ENCODE measurements around the gene CBLC. TPM values are rescaled to one million over a fixed set of nuclear protein-coding genes. Genes with fewer than 3 reads are reported as not detected.

The CBLC gene
- total RNA-seq, 1 experiment from 2014 or later = 54.3 TPM

GRCh38 chr19:44757057-44757734 lies 20.5 kb upstream of the CBLC start:
- intact Hi-C loops (cut with micrococcal nuclease; ENCODE audit: unreplicated experiment) = no loop called here
- no peak for DNase-seq
- CTCF ChIA-PET = interaction anchor here (0.5 to 0.6 kb wide), 2 partner anchors 32 to 39 kb away, joined by 3 to 4 read pairs; no protein-coding TSS in a partner anchor
- Mint-ChIP-seq H3K27ac (ENCODE audit: unreplicated experiment) (no peak overlapping the region), H3K36me3 (ENCODE audit: insufficient read depth, unreplicated experiment) (peaks cover 75% of the 10 kb centered on the region), H3K9me3 (ENCODE audit: low read depth, unreplicated experiment) (no peaks in the 10 kb centered on the region), H3K27me3 (ENCODE audit: unreplicated experiment) (no peaks in the 10 kb centered on the region), H3K4me1 (ENCODE audit: low read depth, unreplicated experiment) (peaks cover 36% of the 10 kb centered on the region), H3K4me3 (ENCODE audit: low read depth, unreplicated experiment) (no peak overlapping the region)
- no peak for TF ChIP-seq CTCF (IDR thresholded peaks at IDR 0.05; ENCODE audit: unreplicated experiment)
- BruUV-seq (replicated peaks) = no TSS peak

GRCh38 chr19:44757735-44758505 lies 19.8 kb upstream of the CBLC start:
- intact Hi-C loops (cut with micrococcal nuclease; ENCODE audit: unreplicated experiment) = no loop called here
- DNase-seq = no peak
- no peak for TF ChIP-seq CTCF (IDR thresholded peaks at IDR 0.05; ENCODE audit: unreplicated experiment)
- Mint-ChIP-seq H3K4me3 (ENCODE audit: low read depth, unreplicated experiment) (no peak overlapping the region), H3K27ac (ENCODE audit: unreplicated experiment) (no peak overlapping the region), H3K27me3 (ENCODE audit: unreplicated experiment) (no peaks in the 10 kb centered on the region), H3K36me3 (ENCODE audit: insufficient read depth, unreplicated experiment) (peaks cover 67% of the 10 kb centered on the region), H3K9me3 (ENCODE audit: low read depth, unreplicated experiment) (no peaks in the 10 kb centered on the region), H3K4me1 (ENCODE audit: low read depth, unreplicated experiment) (peaks cover 29% of the 10 kb centered on the region)
- CTCF ChIA-PET = interaction anchor here (0.5 kb wide), 1 partner anchor 39 kb away, joined by 4 read pairs; no protein-coding TSS in a partner anchor
- no TSS peak for BruUV-seq (replicated peaks)

- no peak overlapping the region for H3K4me3 Mint-ChIP-seq (ENCODE audit: low read depth, unreplicated experiment)
- no peak for DNase-seq
- H3K27ac Mint-ChIP-seq (ENCODE audit: unreplicated experiment) = no peak overlapping the region
- TF ChIP-seq CTCF (IDR thresholded peaks at IDR 0.05; ENCODE audit: unreplicated experiment) = no peak
- H3K4me1 Mint-ChIP-seq (ENCODE audit: low read depth, unreplicated experiment) = peaks cover 22% of the 10 kb centered on the region
- intact Hi-C loops (cut with micrococcal nuclease; ENCODE audit: unreplicated experiment) = no loop called here
- CTCF ChIA-PET = no interaction called here
- peaks cover 61% of the 10 kb centered on the region for H3K36me3 Mint-ChIP-seq (ENCODE audit: insufficient read depth, unreplicated experiment)
- no peaks in the 10 kb centered on the region for H3K9me3 Mint-ChIP-seq (ENCODE audit: low read depth, unreplicated experiment)
- no peaks in the 10 kb centered on the region for H3K27me3 Mint-ChIP-seq (ENCODE audit: unreplicated experiment)
- no TSS peak for BruUV-seq (replicated peaks)
Measured at GRCh38 chr19:44758596-44758995, 19.1 kb upstream of the CBLC start.

GRCh38 chr19:44759083-44759804 lies 18.4 kb upstream of the CBLC start:
- BruUV-seq (replicated peaks) = no TSS peak
- intact Hi-C loops (cut with micrococcal nuclease; ENCODE audit: unreplicated experiment) = no loop called here
- peaks cover 19% of the 10 kb centered on the region for H3K4me1 Mint-ChIP-seq (ENCODE audit: low read depth, unreplicated experiment)

More at GRCh38 chr19:44759083-44759804, 18.4 kb upstream of the CBLC start:
- no peaks in the 10 kb centered on the region for H3K27me3 Mint-ChIP-seq (ENCODE audit: unreplicated experiment)
- H3K4me3 Mint-ChIP-seq (ENCODE audit: low read depth, unreplicated experiment) = no peak overlapping the region
- DNase-seq = no peak
- H3K27ac Mint-ChIP-seq (ENCODE audit: unreplicated experiment) = no peak overlapping the region
- CTCF ChIA-PET = no interaction called here
- peaks cover 54% of the 10 kb centered on the region for H3K36me3 Mint-ChIP-seq (ENCODE audit: insufficient read depth, unreplicated experiment)
- no peak for TF ChIP-seq CTCF (IDR thresholded peaks at IDR 0.05; ENCODE audit: unreplicated experiment)
- H3K9me3 Mint-ChIP-seq (ENCODE audit: low read depth, unreplicated experiment) = no peaks in the 10 kb centered on the region

Data from Calu3 (cell line).